Liver (tissue), 2 donors: ENCODE measurements around the gene PCDH7.
A peak's percentile ranks its signal among the peaks of the same experiment; 100 is the strongest.

ENCODE experiments used
- CTCF ChIP-seq: fragments of 150-350 bp; IDR thresholded peaks from 2 replicates; pipeline ENCODE4 v1.5.1; 2017; ENCODE audit warnings: improper control_type of control experiment, low read depth, low read length; ENCODE audit not compliant: missing input control
- REST ChIP-seq: IDR thresholded peaks from 2 replicates; pipeline ENCODE4 v1.6.1; 2016; ENCODE audit warnings: antibody characterized with exemption, mild to moderate bottlenecking
- donor health status: healthy.

- TF ChIP-seq CTCF (peak; percentile 55), REST (no peak)
These were observed 5.6 kb upstream of the PCDH7 start for GRCh38 chr4:30714408-30715031.
